ENCODE measurements around the gene YARS1. TPM values are rescaled to one million over a fixed set of nuclear protein-coding genes. Genes with fewer than 3 reads are reported as not detected.

Gene YARS1
- total RNA-seq, 1 donor from 2014 or later, result 36.1 TPM

DNA sequence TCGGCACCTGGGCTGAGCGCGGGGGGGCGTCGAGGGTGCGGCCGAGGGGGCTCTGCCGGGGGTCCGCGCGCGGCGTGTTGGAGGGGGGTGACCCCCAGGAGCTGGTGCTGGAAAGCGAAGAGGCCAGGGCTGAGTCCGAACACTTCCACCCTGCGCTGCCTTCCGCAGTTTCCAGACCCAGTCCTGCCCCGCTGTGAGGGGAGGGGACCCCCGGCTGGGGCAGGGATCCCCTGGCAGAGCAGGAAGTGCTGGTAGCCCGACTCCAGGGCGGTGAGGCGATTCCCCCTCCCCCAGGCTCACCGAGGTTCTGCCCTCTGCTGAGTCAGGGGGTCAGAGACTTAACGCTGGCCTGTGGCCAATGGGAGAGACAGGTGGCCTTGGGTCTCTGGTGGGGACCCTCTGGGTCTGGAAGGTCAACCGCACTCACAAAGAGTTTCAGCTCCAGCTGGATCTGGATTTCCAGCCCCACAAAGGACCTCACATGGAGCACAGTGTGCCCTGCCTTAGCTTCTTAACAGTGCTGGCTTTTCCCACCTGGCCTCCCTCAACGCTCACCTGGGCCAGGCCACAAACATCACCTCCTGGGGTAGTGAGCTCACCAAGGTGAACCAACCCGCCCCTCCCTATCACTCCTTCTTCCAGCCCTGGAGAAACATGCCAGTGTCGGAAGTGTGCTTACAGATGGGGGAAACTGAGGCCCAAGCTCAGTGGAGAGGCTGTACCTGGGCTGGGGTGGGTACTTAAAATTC lies 74.8 kb downstream of the YARS1 start:
- DNase-seq, result peak; percentile 35

DNA sequence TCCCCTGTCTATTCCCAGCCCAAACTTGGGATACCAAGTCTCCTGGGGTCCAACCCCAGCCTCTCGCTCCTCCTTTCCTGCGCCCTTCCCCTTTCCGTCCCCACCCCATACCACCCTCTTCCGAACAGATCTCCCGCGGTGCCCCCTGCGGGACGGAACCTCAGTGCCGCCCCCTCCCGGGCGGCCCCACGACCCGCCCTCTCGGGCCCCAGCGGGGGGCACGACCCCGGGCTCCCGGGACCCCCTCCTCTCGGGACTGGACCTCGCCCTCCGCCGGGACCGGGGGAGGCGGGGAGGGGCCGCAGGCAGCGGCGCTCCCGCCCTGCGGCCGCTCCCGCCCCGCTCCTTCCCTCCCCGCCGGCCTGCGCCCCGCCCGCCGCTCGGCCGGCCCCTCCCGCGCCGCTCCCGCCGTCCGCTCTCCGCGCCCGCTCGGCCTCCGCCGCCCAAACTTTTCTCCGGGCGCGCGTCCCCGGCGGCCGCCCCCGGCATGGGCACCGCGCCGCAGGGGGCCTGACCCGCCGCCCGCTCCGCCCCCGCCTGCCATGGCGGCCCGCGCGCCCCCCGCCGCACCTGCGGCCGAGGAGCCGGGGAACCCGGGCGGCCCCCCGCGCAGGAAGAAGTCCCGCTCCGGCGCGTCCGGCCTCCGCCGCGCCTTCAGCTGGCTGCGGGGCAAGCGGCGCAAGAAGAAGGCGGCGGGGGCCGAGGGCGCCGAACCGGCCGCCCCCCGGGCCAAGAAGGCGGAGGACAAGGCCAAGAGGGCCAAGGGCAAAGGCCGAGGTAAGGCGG lies 75.6 kb downstream of the YARS1 start:
- peak; percentile 26 for DNase-seq

DNA sequence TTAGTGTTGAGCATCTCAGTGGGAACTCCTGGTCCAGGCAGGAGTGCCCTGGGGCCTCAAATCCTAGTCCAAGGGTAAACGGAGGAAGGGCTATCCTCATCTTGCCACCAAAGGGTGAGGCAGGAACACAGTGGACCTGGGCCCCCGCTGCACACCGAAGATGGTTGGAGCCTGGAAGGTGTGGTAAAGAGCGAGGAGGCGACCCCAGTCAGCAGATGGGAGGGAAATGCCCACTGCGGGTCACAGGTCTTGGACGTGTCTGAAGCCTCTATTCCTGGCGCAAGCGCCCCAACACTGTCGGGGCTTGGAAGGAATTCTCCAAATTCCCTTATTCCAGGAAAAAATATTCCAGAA lies 76.1 kb downstream of the YARS1 start:
- no peak for DNase-seq

DNA sequence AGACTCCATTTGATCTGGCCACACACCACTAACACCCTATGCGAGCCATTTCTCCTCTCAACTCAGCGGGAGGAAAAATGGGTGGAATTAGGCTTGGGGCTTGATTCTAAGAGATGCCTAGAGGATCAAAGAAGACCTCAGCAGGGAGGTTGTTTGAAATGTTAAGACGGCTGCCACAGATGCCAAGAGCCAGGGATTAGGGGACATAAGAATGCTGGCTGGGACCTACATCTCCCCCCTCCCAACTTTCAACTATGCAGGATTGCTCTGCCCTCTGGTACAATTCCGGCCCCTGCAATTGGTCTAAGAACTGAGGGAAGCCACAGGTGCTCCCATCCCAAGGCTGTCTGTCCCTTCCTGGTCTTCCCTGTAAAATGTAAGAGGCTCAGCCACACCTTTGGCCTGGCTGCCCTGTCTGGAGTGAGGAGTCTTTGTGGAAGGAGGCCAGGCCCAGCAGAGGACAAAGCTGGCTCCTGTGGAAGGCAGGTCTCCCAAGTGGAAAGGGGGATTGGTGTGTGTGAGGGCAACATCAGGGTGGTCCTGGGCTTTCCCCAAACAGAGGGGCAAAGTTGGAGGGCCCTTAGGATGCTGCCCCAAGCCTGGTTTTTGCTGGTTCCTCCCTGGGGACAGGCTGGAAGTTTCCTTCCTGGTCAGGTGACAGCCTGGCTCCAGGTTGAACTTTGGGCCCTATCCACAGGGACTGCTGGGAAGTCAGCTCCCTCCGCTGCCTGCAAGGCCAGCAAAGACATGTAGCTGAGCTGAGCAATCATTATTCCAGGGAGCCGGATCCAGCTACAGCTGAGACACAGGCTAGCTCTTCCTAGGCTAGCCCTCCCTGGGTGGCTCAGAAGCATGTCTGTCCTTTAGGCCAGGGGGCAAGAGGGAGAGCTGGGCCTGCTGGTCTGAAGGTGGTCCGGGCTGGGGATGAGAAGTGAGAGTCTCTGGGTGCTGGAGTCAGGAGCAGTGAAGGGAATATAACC lies 80.1 kb downstream of the YARS1 start:
- no peak for DNase-seq

DNA sequence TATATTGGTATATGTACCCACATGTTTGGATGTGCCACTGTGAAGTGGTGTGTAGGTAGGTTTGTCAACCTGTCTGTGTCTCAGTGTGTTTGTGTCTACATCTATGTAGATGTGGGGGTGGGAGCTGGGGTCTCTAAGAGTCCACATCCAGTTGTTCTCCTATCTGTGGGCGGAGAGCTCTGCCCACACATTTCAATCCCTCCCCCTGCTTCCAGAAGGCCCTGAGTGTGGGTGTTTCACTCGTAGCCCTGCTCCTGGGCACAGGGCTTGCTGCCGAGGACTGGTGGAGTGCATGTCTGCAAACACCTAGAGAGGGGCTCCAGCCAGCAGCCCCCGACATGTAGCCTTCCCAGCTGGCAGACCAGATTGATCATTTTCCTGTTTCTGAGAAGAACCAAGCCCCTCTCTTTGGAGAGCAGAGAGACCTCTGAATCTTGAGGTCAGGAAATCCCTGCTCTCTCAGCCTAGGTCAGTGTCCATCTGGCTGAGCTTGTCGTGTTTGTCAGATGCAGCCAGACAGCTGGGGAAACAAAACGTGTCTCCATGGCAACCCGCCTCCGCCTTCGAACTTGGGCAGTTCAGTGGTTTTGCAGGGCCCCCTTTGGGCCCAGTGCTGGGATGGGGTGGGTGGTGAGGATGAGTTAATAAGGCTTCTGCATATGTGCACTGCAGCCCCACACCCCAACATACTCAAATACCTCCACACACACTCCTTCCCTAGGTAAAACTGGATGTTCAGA lies 83.4 kb downstream of the YARS1 start:
- peak; percentile 76 for DNase-seq

DNA sequence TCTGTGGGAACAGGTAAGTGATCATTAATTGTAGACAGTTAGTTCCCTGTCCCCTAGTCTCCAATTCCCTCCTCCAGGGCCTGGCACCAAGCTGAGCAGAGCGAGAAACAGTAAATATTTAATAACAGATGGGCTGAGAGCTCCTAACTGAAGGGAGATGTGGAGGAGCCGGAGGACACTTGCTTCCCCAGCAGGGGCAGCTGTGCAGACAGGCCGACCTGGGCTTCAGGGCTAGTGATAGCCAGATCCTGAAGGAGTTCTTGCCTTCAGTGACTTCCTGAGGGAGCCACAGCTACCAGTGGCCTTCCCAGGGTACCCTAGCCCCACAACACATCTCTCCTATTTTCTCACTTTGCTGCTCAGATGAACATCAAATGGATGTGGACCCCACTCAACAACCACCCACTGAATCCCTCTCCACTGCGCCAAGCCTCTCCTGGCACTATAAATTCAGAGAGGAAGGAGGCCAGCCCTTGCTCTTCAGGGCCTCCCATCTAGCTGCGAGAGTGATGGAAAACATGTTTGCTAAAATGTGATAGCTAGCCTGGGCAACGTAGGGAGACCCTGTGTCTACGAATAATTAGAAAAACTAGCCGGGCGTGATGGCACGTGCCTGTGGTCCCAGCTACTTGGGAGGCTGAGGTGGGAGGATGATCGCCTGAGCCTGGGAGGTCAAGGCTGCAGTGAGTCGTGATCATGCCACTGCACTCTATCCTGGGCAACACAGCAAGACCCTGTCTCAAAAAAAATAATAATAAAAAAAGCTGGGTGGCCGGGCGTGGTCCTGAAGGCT lies 87.7 kb downstream of the YARS1 start:
- no peak for DNase-seq

DNA sequence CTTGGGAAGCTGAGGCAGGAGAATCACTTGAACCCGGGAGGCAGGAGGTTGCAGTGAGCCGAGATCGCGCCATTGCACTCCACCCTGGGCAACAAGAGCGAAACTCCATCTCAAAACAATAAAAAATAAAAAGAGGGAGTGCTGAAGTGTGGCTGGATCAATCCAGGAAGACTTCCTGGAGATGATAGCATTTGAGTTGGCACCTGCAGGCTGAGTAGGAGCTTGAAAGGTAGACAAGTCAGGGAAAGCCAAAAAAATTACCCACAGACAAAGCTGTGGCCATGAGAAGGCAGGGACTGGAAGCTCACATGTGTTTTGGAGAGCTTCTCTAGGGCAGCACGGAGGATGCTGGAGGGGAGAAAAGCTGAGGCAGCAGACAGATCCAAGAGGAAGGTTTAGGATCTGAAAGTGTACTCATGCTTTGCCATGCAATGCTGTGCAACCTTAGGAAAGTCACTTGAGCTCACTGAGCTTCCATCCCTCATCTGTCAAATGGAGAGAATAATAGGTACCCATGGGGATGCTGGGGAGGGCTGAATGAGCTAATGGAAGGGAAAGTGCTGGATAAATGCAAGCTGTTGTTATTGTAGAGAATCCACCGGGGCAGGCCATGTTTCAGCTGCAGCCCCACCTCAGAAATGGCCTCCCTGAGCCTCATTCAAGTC lies 88.6 kb downstream of the YARS1 start:
- no peak for DNase-seq

DNA sequence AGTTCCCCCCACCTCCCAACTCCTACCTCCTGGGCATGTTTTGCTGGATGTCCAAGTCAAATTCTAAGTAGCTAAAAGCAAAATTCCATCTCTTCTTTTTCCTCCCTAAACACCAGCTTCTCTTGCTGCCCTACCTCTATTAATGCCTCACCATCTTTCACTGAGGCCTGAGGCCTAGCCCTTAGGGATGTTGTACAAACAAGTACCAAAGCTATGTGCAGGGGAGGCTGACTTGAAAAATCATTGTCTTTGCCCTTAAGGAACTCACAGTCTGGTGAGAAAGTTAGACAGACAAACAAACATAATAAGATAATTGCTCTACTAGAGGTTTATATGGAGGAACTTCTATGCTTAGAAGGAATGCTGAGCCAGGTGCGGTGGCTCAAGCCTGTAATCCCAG lies 89.3 kb downstream of the YARS1 start:
- no peak for DNase-seq

DNA sequence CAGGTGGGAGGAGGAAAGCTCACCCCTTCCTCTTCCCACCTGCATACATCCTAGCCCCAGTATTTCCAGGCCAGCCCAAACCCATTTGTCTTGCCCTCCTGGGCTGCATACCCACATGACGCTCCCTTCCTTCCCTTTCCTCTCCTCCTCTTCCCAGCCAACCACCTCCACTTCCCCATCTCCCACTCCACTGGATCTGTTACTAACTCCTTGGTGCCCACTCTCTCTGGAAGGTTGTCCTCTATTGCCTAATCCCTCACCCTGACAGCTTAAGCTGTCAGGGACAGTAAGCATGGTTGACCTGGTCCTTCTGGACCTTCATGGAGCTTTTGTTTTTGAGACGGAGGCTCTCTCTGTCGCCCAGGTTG lies 91.6 kb downstream of the YARS1 start:
- DNase-seq, result no peak

Other genes with a start within 250 kb of the YARS1 start
- 18.2 TPM for gene ZBTB8OS, start 166.8 kb downstream of the YARS1 start, total RNA-seq
- gene RBBP4, start 166.2 kb downstream of the YARS1 start, total RNA-seq, result 147 TPM
- 71.8 TPM for gene SYNC, start 114.6 kb downstream of the YARS1 start, total RNA-seq
- gene S100PBP, start 295 bp upstream of the YARS1 start, total RNA-seq, result 68.8 TPM
- 125 TPM for gene FNDC5, start 53.6 kb upstream of the YARS1 start, total RNA-seq
- 0.21 TPM for gene HPCA, start 69.1 kb upstream of the YARS1 start, total RNA-seq
- 14.9 TPM for gene TMEM54, start 84.0 kb upstream of the YARS1 start, total RNA-seq
- gene RNF19B, start 147.5 kb upstream of the YARS1 start, total RNA-seq, result 9.9 TPM
- gene AK2, start 219.5 kb upstream of the YARS1 start, total RNA-seq, result 109 TPM

All from tongue (tissue), 2 donors.